Stimulated activated CD4-positive, alpha-beta T cell treated with anti-CD3 and anti-CD28 coated beads, TNF-alpha, amount 100 ng/mL, for 4 hours (primary cell): Measurements from ENCODE around the gene CNPY1.

Experiments used
- DNase-seq, 3 experiments: peaks; one replicate each; pipeline ENCODE4 v3.0.0-alpha.2; 2020; ENCODE audit warnings: low read depth in 3 of 3

CNPY1 gene

GRCh38 chr7:155512246-155512887 lies 34.0 kb downstream of the CNPY1 start:
- DNase-seq: no peak

- DNase-seq: no peak
Observed at GRCh38 chr7:155511702-155511996, 34.7 kb downstream of the CNPY1 start.

- no peak for DNase-seq
Observed at GRCh38 chr7:155510975-155511701, 35.2 kb downstream of the CNPY1 start.

GRCh38 chr7:155509725-155510551 lies 36.4 kb downstream of the CNPY1 start:
- no peak for DNase-seq

- no peak for DNase-seq
Observed at GRCh38 chr7:155509359-155509724, 37.0 kb downstream of the CNPY1 start.

- DNase-seq: no peak
Observed at GRCh38 chr7:155508376-155509358, 37.7 kb downstream of the CNPY1 start.

GRCh38 chr7:155507576-155507975 lies 38.8 kb downstream of the CNPY1 start:
- DNase-seq: no peak

GRCh38 chr7:155506854-155507337 lies 39.5 kb downstream of the CNPY1 start:
- no peak for DNase-seq

- DNase-seq: no peak
Observed at GRCh38 chr7:155505422-155505793, 41.0 kb downstream of the CNPY1 start.

GRCh38 chr7:155497149-155497901 lies 49.0 kb downstream of the CNPY1 start:
- DNase-seq: no peak

- no peak for DNase-seq
Observed at GRCh38 chr7:155496267-155497005, 49.9 kb downstream of the CNPY1 start.

GRCh38 chr7:155495440-155496248 lies 50.7 kb downstream of the CNPY1 start:
- DNase-seq: no peak

GRCh38 chr7:155494551-155494950 lies 51.8 kb downstream of the CNPY1 start:
- DNase-seq: no peak

GRCh38 chr7:155493744-155494538 lies 52.4 kb downstream of the CNPY1 start:
- no peak for DNase-seq

- no peak for DNase-seq
Observed at GRCh38 chr7:155491812-155492211, 54.5 kb downstream of the CNPY1 start.

- no peak for DNase-seq
Observed at GRCh38 chr7:155490697-155491628, 55.4 kb downstream of the CNPY1 start.
